ENCODE measurements around the gene NSMF.

GRCh38 chr9:137505421-137506140 lies 46.4 kb upstream of the NSMF start:
- TF ChIP-seq FOXM1 (IDR thresholded peaks at IDR 0.05; ENCODE audit: borderline replicate concordance) (no peak), SP1 (IDR thresholded peaks at IDR 0.05) (no peak), CTBP1 (IDR thresholded peaks at IDR 0.05; ENCODE audit: borderline replicate concordance) (no peak), LEF1 (IDR thresholded peaks at IDR 0.05; ENCODE audit: borderline replicate concordance) (no peak), ELF4 (IDR thresholded peaks at IDR 0.05) (no peak), TARDBP (IDR thresholded peaks at IDR 0.05) (no peak), FOXK2 (IDR thresholded peaks at IDR 0.05) (no peak), NFRKB (IDR thresholded peaks at IDR 0.05) (no peak), HDGF (IDR thresholded peaks at IDR 0.05; ENCODE audit: borderline replicate concordance) (no peak), FOXA1 (IDR thresholded peaks at IDR 0.05) (no peak), BHLHE40 (IDR thresholded peaks at IDR 0.05; ENCODE audit: borderline replicate concordance) (no peak), SUZ12 (IDR thresholded peaks at IDR 0.05) (no peak), ARNT (IDR thresholded peaks at IDR 0.05) (no peak)
